Sigmoid colon (tissue), 7 donors: Measurements from ENCODE around the gene VPS52. TPM values are rescaled to one million over a fixed set of nuclear protein-coding genes. Genes with fewer than 3 reads are reported as not detected.
A peak's percentile ranks its signal among the peaks of the same experiment; 100 is the strongest.

Source experiments
- DNase-seq: peaks from one replicate; pipeline ENCODE4 v3.0.0-alpha.2; 2019
- H3K27ac ChIP-seq, 4 donors: fragments of 200-600 bp; sonication (generic); one replicate each; pipeline ENCODE4 v1.5.1; 2016 to 2019; ENCODE audit warnings: mild to moderate bottlenecking in 1 of 4
- H3K27me3 ChIP-seq, 3 donors: fragments of 200-600 bp; sonication (generic); one replicate each; pipeline ENCODE4 v1.5.1; 2019; ENCODE audit warnings: mild to moderate bottlenecking in 1 of 3
- H3K36me3 ChIP-seq, 4 donors: fragments of 200-600 bp; sonication (generic); one replicate each; pipeline ENCODE4 v1.5.1; 2016 to 2019
- H3K4me1 ChIP-seq, 4 donors: fragments of 200-600 bp; sonication (generic); one replicate each; pipeline ENCODE4 v1.5.1; 2017 to 2019
- H3K4me3 ChIP-seq, 4 donors: fragments of 200-600 bp; sonication (generic); one replicate each; pipeline ENCODE4 v1.5.1; 2017 to 2019; ENCODE audit warnings: mild to moderate bottlenecking in 2 of 4, moderate library complexity in 1 of 4
- H3K9me3 ChIP-seq, 4 donors: fragments of 200-600 bp in 3 of 4; sonication (generic) in 3 of 4; one replicate each; pipeline versions ENCODE4 v1.5.1 to v1.6.1; 2013 to 2019
- EP300 ChIP-seq, 4 donors: sonication (generic); formaldehyde crosslinking; IDR thresholded peaks; one replicate each; pipeline ENCODE4 v1.6.1; 2017; ENCODE audit warnings: antibody characterized with exemption in 4 of 4
- POLR2A ChIP-seq, 2 donors: fragments of 450-650 bp; IDR thresholded peaks; one replicate each; pipeline ENCODE4 v1.6.1; 2016; ENCODE audit warnings: antibody characterized with exemption in 2 of 2, mild to moderate bottlenecking in 2 of 2, moderate library complexity in 2 of 2
- POLR2AphosphoS5 ChIP-seq, 4 donors: sonication (generic); formaldehyde crosslinking; IDR thresholded peaks; one replicate each; pipeline ENCODE4 v1.6.1; 2017; ENCODE audit warnings: antibody characterized with exemption in 4 of 4
- WGBS, 2 donors: extraction: QIAGEN DNeasy Blood & Tissue Kit; methylation state at CpG; one replicate each; pipeline ENCODE4 v1.1.7; 2013; 5-methylcytosine and 5-hydroxymethylcytosine counted together
- intact Hi-C: fragments of 100-400 bp; cut with DNase I; formaldehyde crosslinking; loops from one replicate; pipeline ENCODE4 v1.15.1; 2023
- polyA plus RNA-seq, 3 donors: library from polyadenylated mRNA; stranded (reverse); fragments of 200-250 nt; gene quantifications; one replicate each; pipeline ENCODE4 v1.2.3, GENCODE V29; 2013
- total RNA-seq, 4 donors: library from RNA; depleted of rRNA; stranded (reverse); fragments of >200 nt; gene quantifications; one replicate each; pipeline ENCODE4 v1.1.0, GENCODE V29; 2016
- TF ChIP-seq, protein P1 (sequence below), 4 experiments: fragments of 450-650 bp in 3 of 4; fragments of 200-600 bp in 1 of 4; IDR thresholded peaks; one replicate each; pipeline ENCODE4 v1.5.1; 2016 to 2019; ENCODE audit warnings: antibody characterized with exemption in 4 of 4, mild to moderate bottlenecking in 3 of 4, moderate library complexity in 2 of 4
- donor health status: healthy with polysubstance abuse.
- donor health status: Bipolar disorder and iron deficiency.
- donor health status: healthy.

The VPS52 gene
- total and polyA plus RNA-seq, 7 donors = 23.4 to 51.2 (median 31.6) TPM

DNA sequence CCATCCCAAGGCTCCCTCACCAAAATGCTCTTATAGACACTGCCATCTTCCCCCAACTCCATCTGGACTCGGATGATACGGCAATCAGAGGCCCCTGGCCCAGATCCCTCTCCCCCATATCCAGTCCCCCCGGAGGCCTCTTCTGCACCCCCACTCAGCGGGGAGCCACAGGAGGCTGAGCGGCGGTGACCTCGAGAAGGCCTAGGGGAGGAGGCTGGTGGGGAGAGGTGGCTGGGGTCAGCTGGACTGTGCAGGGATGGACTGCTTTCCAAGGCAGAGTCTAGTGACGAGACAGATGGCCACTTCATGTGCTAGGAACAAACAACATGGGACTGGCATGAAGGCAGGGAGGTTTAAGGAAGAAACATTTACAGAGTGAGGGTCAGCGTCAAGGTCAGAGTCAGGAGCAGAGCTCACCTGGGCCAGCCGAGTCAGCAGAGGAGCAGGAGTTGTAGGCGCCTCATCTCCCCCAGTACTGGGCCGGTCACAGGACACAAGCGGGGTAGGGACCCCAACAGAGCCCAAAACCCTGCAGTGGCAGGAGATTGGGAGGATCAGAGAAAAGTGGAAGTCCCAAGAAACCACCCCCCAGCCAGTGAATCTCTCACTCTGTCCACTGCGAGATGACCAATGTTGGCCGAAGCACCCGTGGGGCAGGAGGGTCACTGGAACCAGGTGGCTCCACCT is 21.5 kb upstream of the VPS52 start:
- no peak overlapping the region for H3K27ac ChIP-seq
- no peak for DNase-seq
- H3K4me3 ChIP-seq = no peak overlapping the region
- intact Hi-C loops = no loop called here
- 91 to 92% methylated on average over 16 of the region's 16 CpGs for WGBS, 2 donors
- peaks cover 19 to 62% (median 37%) of the 10 kb centered on the region in 4 donors for H3K36me3 ChIP-seq
- no peaks in the 10 kb centered on the region for H3K9me3 ChIP-seq
- TF ChIP-seq, protein P1, sequence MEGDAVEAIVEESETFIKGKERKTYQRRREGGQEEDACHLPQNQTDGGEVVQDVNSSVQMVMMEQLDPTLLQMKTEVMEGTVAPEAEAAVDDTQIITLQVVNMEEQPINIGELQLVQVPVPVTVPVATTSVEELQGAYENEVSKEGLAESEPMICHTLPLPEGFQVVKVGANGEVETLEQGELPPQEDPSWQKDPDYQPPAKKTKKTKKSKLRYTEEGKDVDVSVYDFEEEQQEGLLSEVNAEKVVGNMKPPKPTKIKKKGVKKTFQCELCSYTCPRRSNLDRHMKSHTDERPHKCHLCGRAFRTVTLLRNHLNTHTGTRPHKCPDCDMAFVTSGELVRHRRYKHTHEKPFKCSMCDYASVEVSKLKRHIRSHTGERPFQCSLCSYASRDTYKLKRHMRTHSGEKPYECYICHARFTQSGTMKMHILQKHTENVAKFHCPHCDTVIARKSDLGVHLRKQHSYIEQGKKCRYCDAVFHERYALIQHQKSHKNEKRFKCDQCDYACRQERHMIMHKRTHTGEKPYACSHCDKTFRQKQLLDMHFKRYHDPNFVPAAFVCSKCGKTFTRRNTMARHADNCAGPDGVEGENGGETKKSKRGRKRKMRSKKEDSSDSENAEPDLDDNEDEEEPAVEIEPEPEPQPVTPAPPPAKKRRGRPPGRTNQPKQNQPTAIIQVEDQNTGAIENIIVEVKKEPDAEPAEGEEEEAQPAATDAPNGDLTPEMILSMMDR (IDR thresholded peaks at IDR 0.05) = no peak
- no peak for TF ChIP-seq EP300 (IDR thresholded peaks at IDR 0.05)
- no peak for TF ChIP-seq POLR2A (IDR thresholded peaks at IDR 0.05)
- no peak for TF ChIP-seq POLR2AphosphoS5 (IDR thresholded peaks at IDR 0.05)
- H3K27me3 ChIP-seq = no peaks in the 10 kb centered on the region
- H3K4me1 ChIP-seq = peaks cover 0 to 32% (median 28%) of the 10 kb centered on the region in 4 donors

DNA sequence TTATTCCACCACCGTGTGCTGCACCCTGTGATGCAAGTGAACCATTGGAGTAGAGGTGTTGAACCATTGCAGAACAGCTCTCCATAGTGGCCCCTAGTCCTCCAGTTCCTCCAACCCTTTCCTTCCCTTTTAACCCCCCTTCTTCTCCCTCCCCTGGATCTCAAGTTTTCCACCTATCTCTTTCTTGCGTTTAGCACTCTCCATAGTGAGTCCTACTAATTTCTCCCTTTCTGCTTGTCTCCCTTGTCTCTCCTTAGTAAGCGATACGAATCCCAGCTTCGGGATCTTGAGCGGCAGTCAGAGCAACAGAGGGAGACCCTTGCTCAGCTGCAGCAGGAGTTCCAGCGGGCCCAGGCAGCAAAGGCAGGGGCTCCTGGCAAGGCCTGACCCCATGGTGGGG is 18.8 kb upstream of the VPS52 start:
- DNase-seq = no peak
- peaks cover 0 to 30% (median 23%) of the 10 kb centered on the region in 4 donors for H3K4me1 ChIP-seq
- H3K4me3 ChIP-seq = peak overlapping the region in 1 of 4 donors; percentile 61
- intact Hi-C loops = no loop called here
- peak overlapping the region in 1 of 4 donors; percentile 80 for H3K27ac ChIP-seq
- H3K9me3 ChIP-seq = no peaks in the 10 kb centered on the region
- no peak for TF ChIP-seq POLR2A (IDR thresholded peaks at IDR 0.05)
- TF ChIP-seq, protein P1 (IDR thresholded peaks at IDR 0.05) = no peak
- no peak for TF ChIP-seq EP300 (IDR thresholded peaks at IDR 0.05)
- no peak for TF ChIP-seq POLR2AphosphoS5 (IDR thresholded peaks at IDR 0.05)
- 76 to 81% methylated on average over 7 of the region's 7 CpGs for WGBS, 2 donors
- peaks cover 20 to 70% (median 38%) of the 10 kb centered on the region in 4 donors for H3K36me3 ChIP-seq
- no peaks in the 10 kb centered on the region for H3K27me3 ChIP-seq

DNA sequence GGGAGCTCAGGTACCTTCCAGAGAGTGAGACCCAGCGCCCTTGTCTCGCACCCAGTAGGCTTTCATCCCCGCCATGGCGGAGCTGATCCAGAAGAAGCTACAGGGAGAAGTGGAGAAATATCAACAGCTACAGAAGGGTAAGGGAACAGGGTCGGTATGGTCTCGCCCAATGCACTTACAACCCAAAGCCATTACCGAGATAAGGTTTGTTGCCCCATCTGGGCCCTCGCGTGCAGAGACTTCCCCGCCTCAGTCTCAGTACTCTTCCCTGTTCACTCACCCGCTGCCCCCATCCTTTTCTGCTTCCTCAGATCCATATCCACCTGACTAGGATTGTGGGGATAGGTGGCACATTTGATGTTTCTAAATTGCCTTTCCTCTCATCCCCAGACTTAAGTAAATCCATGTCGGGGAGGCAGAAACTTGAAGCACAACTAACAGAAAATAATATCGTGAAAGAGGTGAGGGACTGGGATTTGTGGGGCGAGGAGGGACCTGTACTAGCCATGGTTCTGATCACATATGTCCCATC is 18.2 kb upstream of the VPS52 start:
- Histone ChIP-seq H3K9me3 (no peaks in the 10 kb centered on the region), H3K27ac (peak overlapping the region; percentile 80 to 88 (median 82)), H3K36me3 (peaks cover 14 to 70% (median 32%) of the 10 kb centered on the region in 4 donors), H3K4me3 (peak overlapping the region; percentile 61 to 73 (median 69)), H3K4me1 (peaks cover 0 to 30% (median 23%) of the 10 kb centered on the region in 4 donors), H3K27me3 (no peaks in the 10 kb centered on the region)
- 3 to 5% methylated on average over 14 of the region's 14 CpGs for WGBS, 2 donors
- DNase-seq = no peak
- intact Hi-C loops = no loop called here
- TF ChIP-seq POLR2A (IDR thresholded peaks at IDR 0.05) (no peak), POLR2AphosphoS5 (IDR thresholded peaks at IDR 0.05) (no peak), EP300 (IDR thresholded peaks at IDR 0.05) (no peak)
- TF ChIP-seq, protein P1 (IDR thresholded peaks at IDR 0.05) = no peak

DNA sequence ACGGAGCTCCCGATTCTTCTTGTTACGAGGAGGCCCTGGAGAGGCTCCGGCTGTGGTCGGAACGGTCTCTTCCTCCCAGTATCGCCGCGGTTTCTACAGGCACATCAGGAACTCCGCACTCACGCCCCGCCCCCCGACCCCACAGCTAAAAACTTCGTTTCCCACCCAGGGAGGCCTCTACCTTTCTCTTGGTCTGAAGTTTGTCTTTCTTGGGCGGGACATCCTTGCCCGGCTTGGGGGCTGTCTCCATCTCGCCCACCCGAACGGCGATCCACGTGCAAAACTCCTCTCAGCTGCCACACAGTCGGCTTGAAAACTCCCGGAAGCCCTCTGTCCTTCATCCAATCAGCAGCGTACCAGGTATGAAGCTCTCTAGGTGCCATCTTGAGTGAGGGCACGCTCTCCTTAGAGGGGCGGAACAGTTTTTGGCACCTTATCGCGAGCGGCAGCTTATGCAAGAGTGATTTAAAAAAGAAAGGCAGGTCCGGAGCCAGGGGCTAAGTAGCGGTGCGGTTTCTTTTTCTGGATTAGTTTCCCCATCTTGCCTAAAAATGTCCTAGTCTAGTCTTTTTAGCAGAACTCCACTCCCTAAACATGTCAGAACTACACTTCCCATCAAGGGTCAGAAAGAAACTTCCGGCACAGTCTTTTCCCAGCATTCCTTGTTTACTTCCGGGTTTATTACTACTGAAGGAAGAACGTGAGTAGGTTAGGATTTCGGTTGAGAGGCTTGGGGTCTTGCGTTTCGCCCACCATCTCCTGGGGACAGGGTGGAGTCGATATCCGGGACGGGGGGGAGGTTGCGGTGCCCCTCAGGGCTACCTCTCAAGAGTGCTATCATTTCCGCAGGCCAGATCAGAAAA is 17.5 kb upstream of the VPS52 start, which contains the start of the genes PFDN6 and WDR46:
Gene PFDN6 (plus strand): TSS at position 681 of the 863 bp plus-strand sequence. CDS start 256 bp downstream, outside the sequence.
Gene WDR46 (minus strand): TSS at position 319 of the 863 bp plus-strand sequence. CDS start 69 bp downstream, at position 250.
- TF ChIP-seq EP300 (IDR thresholded peaks at IDR 0.05) (no peak), POLR2AphosphoS5 (IDR thresholded peaks at IDR 0.05) (peak; percentile 68 to 82 (median 76)), POLR2A (IDR thresholded peaks at IDR 0.05) (peak in 1 of 2 donors; percentile 21)
- TF ChIP-seq, protein P1 (IDR thresholded peaks at IDR 0.05) = no peak
- 0% methylated on average over 43 of the region's 43 CpGs for WGBS, 2 donors
- peak; percentile 93 for DNase-seq
- intact Hi-C loops = no loop called here
- H3K27ac ChIP-seq = peak within 1 kb of the TSS; percentile 80 to 88 (median 82)
- no peaks in the 10 kb centered on the region for H3K9me3 ChIP-seq
- H3K4me1 ChIP-seq = peaks cover 0 to 30% (median 23%) of the 10 kb centered on the region in 4 donors
- no peaks in the 10 kb centered on the region for H3K27me3 ChIP-seq
- H3K4me3 ChIP-seq = peak within 1 kb of the TSS; percentile 61 to 73 (median 69)
- peaks cover 14 to 69% (median 32%) of the 10 kb centered on the region in 4 donors for H3K36me3 ChIP-seq
